HG03558 (cell line): ENCODE measurements around the gene PIMREG.
"Not testable (repeated sequence)": the region's sequence is repeated elsewhere in the genome, so short reads cannot be mapped to it uniquely, and the experiment has no call there.

Source experiments
- ATAC-seq: cut with Tn5 transposase; IDR thresholded peaks from one replicate; pipeline ENCODE4 v1.9.1; 2021; ENCODE audit warnings: moderate number of reproducible peaks; ENCODE audit not compliant: unreplicated experiment; ENCODE audit errors: extremely low read depth

The PIMREG gene

GRCh38 chr17:6476076-6476809 is 32.0 kb downstream of the PIMREG start:
- no peak for ATAC-seq

DNA sequence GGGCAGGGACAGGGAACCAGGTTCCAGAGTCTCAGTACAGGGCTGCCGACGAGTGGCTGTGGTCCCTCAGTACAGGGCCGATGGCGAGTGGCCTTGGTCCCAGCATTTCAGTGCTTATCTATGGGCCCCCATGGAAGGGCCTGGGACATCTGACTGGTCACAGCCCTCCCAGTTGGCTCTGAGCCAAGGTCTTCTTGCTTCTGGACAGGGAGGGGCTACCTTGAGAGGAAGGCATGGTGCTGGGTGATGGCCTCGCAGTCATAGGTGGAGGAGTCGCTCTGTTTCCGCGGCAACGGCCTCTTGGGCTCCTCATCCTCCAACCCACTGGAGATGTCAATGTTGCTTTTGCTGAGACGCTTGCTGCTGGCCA is 32.5 kb downstream of the PIMREG start:
- no peak for ATAC-seq

- no peak for ATAC-seq
Observed at GRCh38 chr17:6477831-6478383, 33.7 kb downstream of the PIMREG start.

- no peak for ATAC-seq
Observed at GRCh38 chr17:6478486-6478885, 34.2 kb downstream of the PIMREG start.

- ATAC-seq = no peak
Observed at GRCh38 chr17:6479622-6480302, 35.5 kb downstream of the PIMREG start.

- ATAC-seq = no peak
Observed at GRCh38 chr17:6480303-6480675, 36.0 kb downstream of the PIMREG start.

DNA sequence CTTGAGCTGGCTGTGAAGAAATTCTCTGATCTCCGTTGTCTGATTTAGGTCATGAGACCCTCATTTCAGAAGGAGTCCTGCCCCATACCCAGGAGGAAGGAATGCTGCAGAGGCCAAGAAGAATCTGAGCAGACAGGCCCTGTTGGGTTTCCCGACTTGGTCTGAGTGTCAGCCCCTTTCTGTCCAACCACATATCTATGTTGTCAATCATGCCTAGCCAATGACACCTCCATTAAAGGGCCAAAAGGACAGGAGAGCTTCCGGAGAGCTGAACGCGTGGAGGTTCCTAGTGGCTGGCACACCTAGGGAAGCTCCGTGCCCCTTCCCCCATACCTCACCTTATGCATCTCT is 37.8 kb downstream of the PIMREG start:
- ATAC-seq = no peak

DNA sequence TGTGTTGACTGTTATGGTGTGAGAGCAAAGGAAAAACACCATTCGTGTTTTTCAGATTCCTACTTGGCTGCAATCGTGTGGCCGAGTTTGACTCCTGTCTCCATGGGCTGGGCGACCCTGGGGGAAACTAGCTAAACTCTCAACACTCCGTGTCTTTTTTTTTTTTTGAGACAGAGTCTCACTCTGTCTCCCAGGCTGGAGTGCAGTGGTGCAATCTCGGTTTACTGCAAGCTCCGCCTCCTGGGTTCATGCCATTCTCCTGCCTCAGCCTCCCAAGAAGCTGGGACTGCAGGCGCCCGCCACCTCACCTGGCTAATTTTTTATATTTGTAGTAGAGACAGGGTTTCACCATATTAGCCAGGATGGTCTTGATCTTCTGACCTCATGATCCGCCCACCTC is 38.5 kb downstream of the PIMREG start:
- ATAC-seq = not testable (repeated sequence)

- no peak for ATAC-seq
Observed at GRCh38 chr17:6483507-6483906, 39.3 kb downstream of the PIMREG start.

DNA sequence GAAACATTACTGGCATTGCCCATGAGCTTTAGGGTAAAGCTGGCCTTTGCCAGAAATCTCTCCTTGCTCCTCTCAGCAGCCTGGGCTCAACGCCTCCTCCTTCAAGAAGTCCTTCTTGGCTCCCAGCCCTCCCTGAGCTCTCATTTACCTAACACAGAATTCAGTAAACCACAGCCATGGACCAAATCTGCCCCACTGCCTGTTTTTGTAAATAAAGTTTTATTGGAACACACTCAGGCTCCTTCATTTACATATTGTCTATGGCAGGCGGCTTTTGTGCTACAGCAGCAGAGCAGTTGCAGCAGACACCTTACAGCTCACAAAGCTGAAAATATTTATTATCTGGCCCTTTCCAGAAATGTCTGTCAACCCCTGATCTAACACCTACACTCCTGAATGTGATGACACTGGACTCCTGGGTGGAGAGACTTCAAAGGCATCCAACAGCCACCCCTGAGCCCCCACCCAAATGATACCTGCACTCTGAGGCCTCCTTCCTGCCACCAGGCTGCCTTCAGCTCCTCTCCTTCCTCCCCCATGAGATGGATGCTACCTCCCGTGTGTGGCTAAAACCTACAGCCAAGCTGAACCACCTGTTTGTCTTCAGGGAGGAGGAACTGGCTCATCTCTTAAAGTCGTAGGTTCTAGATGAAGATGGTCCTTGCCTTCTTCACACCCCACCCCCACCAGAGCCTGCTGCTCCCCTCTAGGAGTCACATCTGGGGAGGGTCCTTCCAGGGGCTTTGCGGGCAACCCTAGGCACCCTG is 41.6 kb downstream of the PIMREG start:
- no peak for ATAC-seq

GRCh38 chr17:6487251-6488007 is 43.2 kb downstream of the PIMREG start:
- ATAC-seq = no peak

DNA sequence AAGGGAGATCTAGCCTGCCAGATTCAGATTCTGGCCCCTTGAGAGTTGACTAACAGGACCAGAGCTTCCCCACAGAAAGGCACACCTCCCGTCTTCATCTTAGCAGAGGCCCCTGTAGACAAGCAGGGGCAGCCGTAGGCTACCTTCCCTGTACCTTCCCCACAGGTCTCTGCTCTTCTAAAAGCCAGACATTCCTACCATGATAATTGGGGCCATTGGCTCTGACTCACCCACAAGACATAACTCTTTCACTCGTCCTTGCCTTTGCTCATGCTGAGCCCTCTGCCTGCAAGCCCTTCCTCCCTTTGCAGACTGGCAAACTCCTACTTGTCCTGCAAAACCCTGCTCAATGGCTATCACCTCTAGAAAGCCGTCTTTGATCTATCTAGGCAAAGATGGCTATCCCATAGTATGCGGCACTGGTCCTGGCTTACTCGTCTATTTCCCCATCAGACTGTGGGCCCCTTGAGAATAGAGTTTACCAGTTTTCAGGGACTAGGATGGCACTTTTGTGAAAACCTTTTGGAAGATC is 43.8 kb downstream of the PIMREG start:
- no peak for ATAC-seq

DNA sequence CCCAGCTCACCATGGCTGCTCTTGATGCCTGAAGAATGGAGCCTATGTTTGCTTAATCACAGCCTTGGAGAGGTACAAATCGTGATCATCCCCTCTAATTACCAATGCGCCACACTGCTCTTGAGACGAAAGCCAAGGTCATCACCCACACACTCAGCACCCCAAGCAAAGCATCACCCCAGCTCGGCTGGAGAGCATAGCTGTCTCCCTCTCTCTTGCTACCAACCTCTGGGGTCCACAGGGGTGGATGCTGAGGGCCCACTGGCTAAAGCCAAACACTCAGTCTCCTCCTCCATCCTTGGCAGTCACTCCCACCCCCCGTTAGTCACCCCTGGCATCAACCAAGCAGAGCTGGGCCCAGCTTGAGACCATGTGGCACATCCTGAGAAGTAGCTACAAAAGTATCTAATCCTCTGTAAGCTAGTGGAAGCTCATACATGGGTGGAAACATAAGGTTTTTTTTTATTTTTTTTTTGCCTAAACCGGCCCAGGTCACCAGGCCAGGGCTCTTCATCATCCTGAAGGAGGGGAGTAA is 44.8 kb downstream of the PIMREG start:
- no peak for ATAC-seq

DNA sequence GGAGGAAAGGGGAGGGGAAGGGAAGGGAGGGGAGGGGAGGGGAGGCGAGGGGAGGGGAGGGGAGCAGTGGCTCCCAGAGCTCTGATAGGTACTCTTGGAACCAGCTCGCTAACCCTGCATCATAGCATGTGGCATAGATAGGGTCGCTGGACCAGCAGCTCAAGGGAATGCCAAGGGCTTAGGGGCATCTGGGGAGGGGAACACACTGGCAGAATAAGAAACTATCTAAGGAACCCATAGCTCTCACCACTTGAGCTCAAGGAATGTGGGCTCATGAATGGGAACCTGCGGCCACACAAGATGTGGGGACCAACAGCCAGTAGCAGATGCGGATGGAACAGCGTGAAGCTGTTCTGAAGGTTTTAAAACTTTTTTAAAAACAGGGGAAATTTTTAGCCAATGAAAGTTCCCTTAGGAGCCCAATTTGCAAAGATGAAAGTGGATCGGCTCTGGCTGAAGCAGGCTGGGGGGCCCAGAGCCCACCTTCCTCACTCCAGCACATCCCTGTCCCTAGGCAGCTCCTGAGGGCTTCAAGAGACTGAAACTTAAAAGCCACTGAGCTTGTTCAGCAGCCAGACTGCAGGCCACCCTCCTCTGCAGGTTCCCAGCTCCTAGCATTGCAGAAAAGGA is 46.9 kb downstream of the PIMREG start:
- no peak for ATAC-seq

GRCh38 chr17:6492892-6493674 is 48.8 kb downstream of the PIMREG start:
- no peak for ATAC-seq

DNA sequence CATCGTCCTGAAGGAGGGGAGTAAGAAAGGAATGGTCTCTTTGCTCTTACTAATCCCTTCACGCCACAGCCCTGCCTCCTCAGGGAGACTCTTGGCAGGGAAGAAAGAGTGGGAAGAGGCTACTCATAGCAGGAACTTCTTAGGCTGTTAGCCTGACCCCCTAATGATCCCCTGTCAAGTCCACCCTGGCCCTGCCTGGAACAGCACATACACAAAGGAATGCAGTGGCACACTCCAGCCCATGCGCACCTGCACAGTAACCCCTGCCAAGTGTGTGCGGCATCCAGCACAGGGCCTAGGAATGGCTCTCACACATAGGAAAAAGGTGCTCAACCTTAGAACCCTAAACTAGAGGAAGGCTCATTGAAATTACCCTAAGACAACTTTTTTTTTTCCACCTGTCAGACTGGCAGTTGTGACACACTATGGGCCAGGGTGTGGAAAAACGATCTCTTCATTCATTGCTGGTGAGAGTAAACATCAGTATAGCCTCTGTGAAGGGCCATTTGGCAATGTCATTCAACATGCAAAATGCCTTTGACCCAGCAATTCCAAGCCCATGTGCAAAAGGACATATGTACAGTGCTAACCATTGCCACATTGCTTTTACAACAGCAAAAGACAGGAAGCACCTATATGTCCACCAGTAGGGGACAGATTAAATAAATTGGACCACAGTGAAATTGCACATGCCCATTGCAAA is 50.1 kb downstream of the PIMREG start:
- no peak for ATAC-seq

GRCh38 chr17:6495450-6496115 is 51.3 kb downstream of the PIMREG start:
- ATAC-seq = no peak

DNA sequence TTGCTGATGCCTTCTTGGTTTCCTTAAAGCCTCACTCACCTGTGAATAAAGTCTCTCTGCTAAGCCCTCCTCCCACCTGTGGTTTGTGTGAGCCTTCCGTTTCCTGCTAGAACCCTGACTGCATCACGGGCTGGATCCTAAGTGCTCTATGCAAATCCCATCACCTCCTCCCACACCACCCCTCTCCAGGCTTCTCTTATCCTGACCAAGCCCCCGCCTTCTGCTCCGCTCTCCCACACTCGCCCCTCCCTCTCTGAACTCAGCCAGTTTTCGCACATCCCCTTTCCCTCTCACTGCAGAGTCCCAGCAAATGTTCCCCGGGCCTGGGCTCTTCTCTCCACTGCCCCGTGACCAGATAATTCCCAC is 51.8 kb downstream of the PIMREG start:
- no peak for ATAC-seq
